ENCODE measurements around the gene CRYBB2.

DNA sequence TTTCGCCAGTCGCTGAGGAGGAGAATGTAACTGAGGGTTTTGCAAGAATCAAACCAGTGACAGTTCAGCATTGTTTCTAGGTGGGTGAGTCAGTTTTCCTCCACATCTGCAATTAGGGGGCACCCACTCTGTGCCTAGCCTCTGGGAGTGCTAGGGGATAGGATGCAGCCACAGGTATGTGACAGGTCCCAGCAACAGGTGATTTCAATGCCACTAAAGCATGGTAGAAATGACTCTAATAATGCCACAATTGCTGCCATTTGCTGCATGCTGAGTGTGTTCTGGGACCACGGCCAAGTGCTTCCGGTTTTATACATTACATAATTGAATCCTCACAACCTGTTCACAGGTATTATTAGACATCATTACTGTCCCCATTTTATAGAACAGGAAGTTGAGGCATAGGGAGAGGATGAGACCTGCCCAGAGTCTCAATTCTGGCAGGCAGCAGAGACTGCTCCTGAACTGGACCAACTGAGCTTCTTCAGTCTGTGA is 556 bp downstream of the CRYBB2 start:
- TF ChIP-seq, protein P1, sequence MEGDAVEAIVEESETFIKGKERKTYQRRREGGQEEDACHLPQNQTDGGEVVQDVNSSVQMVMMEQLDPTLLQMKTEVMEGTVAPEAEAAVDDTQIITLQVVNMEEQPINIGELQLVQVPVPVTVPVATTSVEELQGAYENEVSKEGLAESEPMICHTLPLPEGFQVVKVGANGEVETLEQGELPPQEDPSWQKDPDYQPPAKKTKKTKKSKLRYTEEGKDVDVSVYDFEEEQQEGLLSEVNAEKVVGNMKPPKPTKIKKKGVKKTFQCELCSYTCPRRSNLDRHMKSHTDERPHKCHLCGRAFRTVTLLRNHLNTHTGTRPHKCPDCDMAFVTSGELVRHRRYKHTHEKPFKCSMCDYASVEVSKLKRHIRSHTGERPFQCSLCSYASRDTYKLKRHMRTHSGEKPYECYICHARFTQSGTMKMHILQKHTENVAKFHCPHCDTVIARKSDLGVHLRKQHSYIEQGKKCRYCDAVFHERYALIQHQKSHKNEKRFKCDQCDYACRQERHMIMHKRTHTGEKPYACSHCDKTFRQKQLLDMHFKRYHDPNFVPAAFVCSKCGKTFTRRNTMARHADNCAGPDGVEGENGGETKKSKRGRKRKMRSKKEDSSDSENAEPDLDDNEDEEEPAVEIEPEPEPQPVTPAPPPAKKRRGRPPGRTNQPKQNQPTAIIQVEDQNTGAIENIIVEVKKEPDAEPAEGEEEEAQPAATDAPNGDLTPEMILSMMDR (IDR thresholded peaks at IDR 0.05): no peak
- no peak for TF ChIP-seq EZH2 (IDR thresholded peaks at IDR 0.05; ENCODE audit: borderline replicate concordance, insufficient read depth, low read depth, low read length, poor library complexity, severe bottlenecking)
